ENCODE measurements around the gene DSCAM.

The DSCAM gene

DNA sequence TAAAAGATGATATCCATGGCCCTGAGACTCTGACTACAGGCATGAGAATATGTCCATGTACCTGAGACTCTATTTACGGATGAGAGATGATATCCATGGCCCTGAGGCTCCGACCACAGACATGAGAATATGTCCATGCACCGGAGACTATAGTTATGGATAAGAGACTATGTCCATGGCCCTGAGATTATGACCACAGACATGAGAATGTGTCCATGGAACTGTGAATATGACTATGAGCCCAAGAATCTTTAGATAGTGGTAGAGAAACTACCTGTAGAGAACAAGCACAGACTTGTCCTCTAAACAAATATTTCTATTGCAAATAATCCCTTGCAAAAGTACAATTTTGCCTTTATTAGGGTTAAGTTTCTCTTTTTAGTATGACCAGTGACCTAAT lies 716.5 kb downstream of the DSCAM start:
- Mint-ChIP-seq H3K9me3 (peaks cover 17% of the 10 kb centered on the region), H3K4me3 (no peak overlapping the region), H3K4me1 (no peaks in the 10 kb centered on the region), H3K27ac (no peak overlapping the region), H3K36me3 (no peaks in the 10 kb centered on the region)
- ATAC-seq (no peak), DNase-seq (ENCODE audit: low spot score in 2 of 2) (no peak)

DNA sequence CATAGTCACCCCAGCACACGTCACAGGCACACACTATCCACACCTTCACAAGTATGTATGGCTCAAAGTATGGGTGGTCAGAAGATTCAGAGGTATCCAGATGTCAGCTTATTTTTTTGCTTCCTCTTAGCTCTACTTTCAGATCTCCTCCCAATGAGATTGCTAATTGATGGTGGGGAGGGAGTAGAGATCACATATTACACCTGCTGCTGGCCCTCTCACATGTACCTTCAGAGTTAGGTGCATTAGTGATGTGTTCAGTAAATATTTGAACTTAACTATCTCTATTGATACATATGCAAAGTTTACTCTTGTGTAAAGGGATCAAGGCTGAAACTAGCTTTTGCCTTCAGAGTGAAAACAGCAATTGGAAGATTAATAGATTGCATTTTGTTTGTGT lies 717.1 kb downstream of the DSCAM start:
- DNase-seq (ENCODE audit: low spot score in 2 of 2) (no peak), ATAC-seq (no peak)
- Mint-ChIP-seq H3K36me3 (no peaks in the 10 kb centered on the region), H3K9me3 (peaks cover 17% of the 10 kb centered on the region), H3K4me1 (no peaks in the 10 kb centered on the region), H3K27ac (no peak overlapping the region), H3K4me3 (no peak overlapping the region)

DNA sequence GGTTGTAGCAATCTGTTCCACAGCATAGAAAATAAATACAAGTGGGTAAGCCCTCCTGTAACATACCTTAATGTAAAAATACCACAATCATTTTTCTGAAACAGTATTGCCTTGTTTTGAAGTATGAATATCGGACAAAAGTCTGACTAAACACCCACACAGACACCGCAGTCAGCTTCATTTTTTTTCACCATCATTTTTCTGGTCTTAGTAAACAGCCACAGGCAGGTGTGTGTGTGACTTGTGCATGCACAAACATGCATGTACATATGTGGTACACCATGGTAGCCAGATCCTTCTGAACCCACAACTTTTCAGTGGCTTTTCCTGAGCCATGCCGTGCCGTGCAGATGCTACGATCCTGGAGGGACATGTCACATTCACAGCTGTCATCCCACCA lies 718.1 kb downstream of the DSCAM start:
- no peaks in the 10 kb centered on the region for H3K36me3 Mint-ChIP-seq
- no peak overlapping the region for H3K27ac Mint-ChIP-seq
- H3K4me3 Mint-ChIP-seq: no peak overlapping the region
- DNase-seq (ENCODE audit: low spot score in 2 of 2) (no peak), ATAC-seq (no peak)
- H3K4me1 Mint-ChIP-seq: no peaks in the 10 kb centered on the region
- peaks cover 18% of the 10 kb centered on the region for H3K9me3 Mint-ChIP-seq

DNA sequence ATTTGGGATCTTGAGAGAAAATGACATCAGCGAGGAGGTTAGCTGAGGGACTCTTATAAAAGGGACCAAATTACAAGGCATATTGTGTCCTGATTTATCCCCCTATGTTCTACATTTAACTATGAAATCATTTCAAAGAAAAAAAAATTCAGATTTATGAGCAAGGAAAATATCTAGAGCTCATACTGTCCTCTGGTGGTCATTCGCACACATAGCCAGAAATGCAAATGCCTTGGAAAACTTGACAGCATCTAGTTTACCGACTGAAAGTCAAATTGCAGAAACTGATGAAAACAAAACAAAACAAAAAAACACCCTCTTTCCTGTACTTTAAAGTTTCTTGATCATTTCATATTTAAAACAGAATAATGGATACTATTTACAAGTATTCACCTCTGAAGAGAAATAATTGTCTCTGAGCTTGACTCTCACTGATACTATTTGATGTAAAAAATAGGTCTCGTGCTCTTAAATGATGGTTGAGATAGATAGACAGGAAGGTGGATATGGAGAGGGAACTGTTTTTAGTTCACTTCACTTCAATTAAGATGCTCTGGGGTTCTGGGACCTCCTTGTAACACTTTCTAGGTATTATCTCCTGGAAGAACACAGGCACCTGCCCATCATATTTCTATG lies 725.9 kb downstream of the DSCAM start:
- no peak overlapping the region for H3K4me3 Mint-ChIP-seq
- H3K36me3 Mint-ChIP-seq: no peaks in the 10 kb centered on the region
- H3K27ac Mint-ChIP-seq: no peak overlapping the region
- H3K9me3 Mint-ChIP-seq: peaks cover 15% of the 10 kb centered on the region
- no peak for DNase-seq (ENCODE audit: low spot score in 2 of 2)
- no peak for ATAC-seq
- H3K4me1 Mint-ChIP-seq: no peaks in the 10 kb centered on the region

DNA sequence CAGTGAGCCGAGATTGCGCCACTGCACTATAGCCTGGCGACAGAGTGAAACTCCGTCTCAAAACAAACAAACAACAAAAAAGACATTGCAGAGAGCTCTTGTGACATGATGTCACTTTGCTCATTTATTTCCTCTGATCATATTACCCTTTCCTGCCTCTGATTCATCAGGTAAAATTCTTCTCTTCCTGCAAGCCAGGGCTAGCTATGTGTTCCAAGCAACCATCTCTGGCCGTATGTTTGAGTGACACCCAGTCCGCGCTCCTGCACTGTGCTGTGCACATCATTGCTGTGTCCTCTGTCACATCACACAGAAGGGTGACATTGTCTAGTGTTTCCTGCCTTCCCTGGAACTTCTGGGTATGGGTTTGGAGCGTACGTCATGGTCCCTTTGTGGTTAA lies 728.4 kb downstream of the DSCAM start:
- no peak overlapping the region for H3K27ac Mint-ChIP-seq
- no peaks in the 10 kb centered on the region for H3K4me1 Mint-ChIP-seq
- DNase-seq (ENCODE audit: low spot score in 2 of 2) (no peak), ATAC-seq (peak; percentile 31)
- no peak overlapping the region for H3K4me3 Mint-ChIP-seq
- no peaks in the 10 kb centered on the region for H3K36me3 Mint-ChIP-seq
- H3K9me3 Mint-ChIP-seq: peaks cover 12% of the 10 kb centered on the region

DNA sequence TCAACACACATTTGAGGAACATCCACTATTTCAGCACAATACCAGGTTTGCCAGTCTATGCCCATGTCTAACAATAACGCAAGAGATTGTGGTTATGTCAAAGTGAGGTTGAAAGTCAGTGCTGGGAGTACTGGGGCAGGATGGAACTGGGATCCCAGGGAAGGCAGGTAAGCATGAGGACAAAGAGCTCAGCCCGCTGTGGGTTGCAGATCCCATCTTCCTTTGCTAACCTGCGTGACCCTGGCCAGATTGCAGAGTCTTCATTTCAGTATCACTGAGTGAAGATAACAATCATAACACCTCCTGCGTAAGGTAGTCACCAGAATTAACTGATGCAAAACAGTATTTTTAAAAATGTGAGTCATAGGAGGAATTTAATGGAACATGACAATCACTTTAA lies 729.7 kb downstream of the DSCAM start:
- Mint-ChIP-seq H3K9me3 (peaks cover 15% of the 10 kb centered on the region), H3K4me1 (no peaks in the 10 kb centered on the region), H3K27ac (no peak overlapping the region), H3K4me3 (no peak overlapping the region), H3K36me3 (no peaks in the 10 kb centered on the region)
- DNase-seq (ENCODE audit: low spot score in 2 of 2): no peak
- ATAC-seq: no peak

DNA sequence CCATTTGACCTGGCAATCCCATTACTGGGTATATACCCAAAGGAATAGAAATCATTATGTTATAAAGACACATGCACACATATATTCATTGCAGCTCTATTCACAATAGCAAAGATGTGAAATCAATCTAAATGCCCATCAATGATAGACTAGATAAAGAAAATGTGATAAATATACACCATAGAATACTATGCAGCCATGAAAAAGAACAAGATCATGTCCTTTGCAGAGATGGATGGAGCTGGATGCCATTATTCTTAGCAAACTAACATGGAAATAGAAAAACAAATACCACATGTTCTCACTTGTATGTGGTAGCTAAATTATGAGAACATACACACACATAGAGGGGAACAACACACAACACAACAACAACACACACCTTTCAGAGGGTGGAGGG lies 731.2 kb downstream of the DSCAM start:
- H3K4me3 Mint-ChIP-seq: no peak overlapping the region
- H3K4me1 Mint-ChIP-seq: no peaks in the 10 kb centered on the region
- H3K9me3 Mint-ChIP-seq: peaks cover 17% of the 10 kb centered on the region
- no peak overlapping the region for H3K27ac Mint-ChIP-seq
- no peaks in the 10 kb centered on the region for H3K36me3 Mint-ChIP-seq
- DNase-seq (ENCODE audit: low spot score in 2 of 2) (no peak), ATAC-seq (no peak)

DNA sequence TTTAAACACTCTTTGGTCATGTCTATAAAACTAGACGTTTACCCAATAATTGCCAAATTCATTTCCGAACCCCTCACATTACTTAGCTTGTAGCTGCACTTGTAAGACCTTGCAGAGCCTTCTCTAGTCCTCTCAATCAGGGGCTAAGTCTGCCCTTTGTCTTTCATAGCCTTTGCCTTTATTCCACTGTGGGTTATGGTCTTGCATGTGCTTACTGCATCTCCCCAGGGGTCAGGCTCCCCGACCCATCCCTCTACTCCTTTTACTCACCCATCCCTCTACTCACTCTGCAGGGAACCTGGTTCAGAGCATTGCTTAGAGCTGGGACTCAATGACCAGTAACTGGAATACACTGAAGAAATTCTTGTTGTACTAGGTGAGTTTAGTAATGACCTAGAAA lies 744.3 kb downstream of the DSCAM start:
- no peaks in the 10 kb centered on the region for H3K4me1 Mint-ChIP-seq
- ATAC-seq (no peak), DNase-seq (ENCODE audit: low spot score in 2 of 2) (no peak)
- no peak overlapping the region for H3K27ac Mint-ChIP-seq
- H3K4me3 Mint-ChIP-seq: no peak overlapping the region
- H3K9me3 Mint-ChIP-seq: peaks cover 17% of the 10 kb centered on the region
- H3K36me3 Mint-ChIP-seq: no peaks in the 10 kb centered on the region

DNA sequence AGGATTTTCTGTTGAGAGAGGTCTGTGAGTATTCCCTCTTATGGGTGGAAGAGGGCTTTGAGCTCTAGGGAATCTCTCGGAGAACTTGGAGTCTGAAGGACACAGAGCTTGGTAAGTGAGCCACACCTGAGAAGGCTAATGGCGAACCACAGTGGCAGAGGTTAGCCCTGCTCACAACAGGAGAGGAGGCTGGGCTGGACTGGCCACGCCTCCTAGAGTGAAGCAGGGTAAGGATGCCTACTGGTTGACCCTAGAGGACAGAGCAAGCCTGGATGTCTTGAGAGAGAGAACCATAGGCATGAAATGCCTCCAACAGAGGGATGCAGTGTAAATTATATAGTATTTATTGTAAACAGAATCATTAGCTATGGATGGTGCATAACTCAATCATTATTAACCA lies 747.1 kb downstream of the DSCAM start:
- ATAC-seq (no peak), DNase-seq (ENCODE audit: low spot score in 2 of 2) (no peak)
- Mint-ChIP-seq H3K9me3 (peaks cover 7% of the 10 kb centered on the region), H3K4me3 (no peak overlapping the region), H3K4me1 (no peaks in the 10 kb centered on the region), H3K27ac (no peak overlapping the region), H3K36me3 (no peaks in the 10 kb centered on the region)

DNA sequence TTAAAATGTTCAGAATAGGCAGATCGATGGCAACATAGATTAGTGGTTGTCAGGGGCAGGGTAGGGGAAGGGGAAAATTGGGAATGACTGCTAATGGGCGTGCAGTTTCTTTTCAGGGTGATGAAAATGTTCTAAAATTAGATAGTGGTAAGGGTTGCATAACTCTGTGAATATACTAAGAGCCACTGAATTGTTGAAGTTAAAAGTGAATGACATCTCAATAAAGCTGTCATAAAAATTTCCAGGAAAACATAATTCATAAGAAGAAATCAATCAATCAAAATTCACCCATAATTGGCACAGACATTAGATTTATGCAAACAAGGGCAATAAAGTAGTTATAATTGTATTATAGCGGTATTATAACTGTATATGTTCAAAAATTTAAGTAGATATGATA lies 751.5 kb downstream of the DSCAM start:
- Mint-ChIP-seq H3K36me3 (no peaks in the 10 kb centered on the region), H3K27ac (no peak overlapping the region)
- no peak for DNase-seq (ENCODE audit: low spot score in 2 of 2)

DNA sequence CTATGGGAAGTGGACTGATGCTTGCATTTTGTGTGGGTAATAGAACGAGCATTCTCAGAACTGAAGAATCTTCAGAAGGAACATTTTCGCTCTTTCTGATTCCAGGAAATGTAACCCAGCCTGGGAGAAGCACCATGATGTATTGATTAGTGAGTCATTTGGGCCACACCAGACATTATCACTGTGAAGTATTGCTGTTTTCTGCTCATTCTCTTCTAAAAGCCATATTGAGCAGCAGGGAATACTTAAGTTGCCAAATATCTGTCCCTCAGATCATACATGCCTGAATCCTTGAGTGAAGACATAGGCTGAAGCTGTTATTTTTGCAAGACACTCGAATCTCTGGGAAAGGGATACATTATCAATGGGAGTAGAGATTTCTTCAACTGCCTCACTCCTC lies 766.6 kb downstream of the DSCAM start:
- H3K9me3 Mint-ChIP-seq: peaks cover 8% of the 10 kb centered on the region
- no peaks in the 10 kb centered on the region for H3K36me3 Mint-ChIP-seq
- no peak overlapping the region for H3K27ac Mint-ChIP-seq
- DNase-seq (ENCODE audit: low spot score in 2 of 2) (no peak), ATAC-seq (no peak)
- no peak overlapping the region for H3K4me3 Mint-ChIP-seq
- no peaks in the 10 kb centered on the region for H3K4me1 Mint-ChIP-seq

More for the DNA sequence above, 751.5 kb downstream of the DSCAM start:
- Mint-ChIP-seq H3K9me3 (peaks cover 18% of the 10 kb centered on the region), H3K4me1 (no peaks in the 10 kb centered on the region), H3K4me3 (no peak overlapping the region)
- no peak for ATAC-seq

DNA sequence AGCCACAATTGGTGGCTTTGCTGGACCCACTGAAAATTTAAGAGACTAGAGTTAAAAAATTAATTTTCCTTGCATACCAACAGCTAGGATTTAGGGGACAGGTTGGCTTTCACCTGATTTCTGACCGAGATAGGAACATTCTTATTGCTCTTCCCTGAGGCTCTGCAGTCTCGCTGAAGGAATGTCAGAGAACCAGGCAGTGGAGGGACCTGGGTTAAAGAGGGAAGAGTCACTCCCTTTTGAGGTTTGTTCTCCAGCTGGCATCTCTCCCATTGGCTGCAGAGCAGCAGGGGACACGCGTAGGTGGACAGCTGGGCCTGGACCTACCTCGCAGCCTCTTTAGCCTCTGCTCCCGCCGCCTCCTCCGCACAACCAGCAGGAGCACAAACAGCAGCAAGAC lies 772.2 kb downstream of the DSCAM start:
- no peak overlapping the region for H3K4me3 Mint-ChIP-seq
- no peaks in the 10 kb centered on the region for H3K36me3 Mint-ChIP-seq
- no peaks in the 10 kb centered on the region for H3K4me1 Mint-ChIP-seq

DNA sequence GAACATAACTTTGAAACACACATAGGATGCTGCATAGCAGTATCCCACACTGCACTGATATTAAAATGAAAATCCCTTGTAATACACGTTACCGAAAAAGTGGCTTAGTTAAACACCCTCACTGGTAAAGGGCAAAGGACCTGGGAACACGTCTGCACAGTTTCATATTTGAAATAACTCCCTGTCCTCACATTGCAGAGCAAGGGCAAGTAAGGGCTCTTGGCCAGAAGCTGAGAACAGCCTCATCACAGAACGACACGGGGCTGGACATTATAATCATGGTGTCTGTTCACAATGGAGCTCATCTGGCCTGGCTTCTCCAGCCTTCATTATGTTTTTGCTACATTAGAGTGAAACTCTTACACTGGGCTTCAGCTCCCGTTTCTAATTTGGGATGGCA lies 772.8 kb downstream of the DSCAM start:
- DNase-seq (ENCODE audit: low spot score in 2 of 2) (no peak), ATAC-seq (no peak)
- no peak overlapping the region for H3K4me3 Mint-ChIP-seq
- no peaks in the 10 kb centered on the region for H3K4me1 Mint-ChIP-seq
- H3K27ac Mint-ChIP-seq: no peak overlapping the region
- no peaks in the 10 kb centered on the region for H3K9me3 Mint-ChIP-seq
- no peaks in the 10 kb centered on the region for H3K36me3 Mint-ChIP-seq

More for the DNA sequence above, 772.2 kb downstream of the DSCAM start:
- DNase-seq (ENCODE audit: low spot score in 2 of 2): no peak
- no peak overlapping the region for H3K27ac Mint-ChIP-seq
- no peaks in the 10 kb centered on the region for H3K9me3 Mint-ChIP-seq
- ATAC-seq: no peak

DNA sequence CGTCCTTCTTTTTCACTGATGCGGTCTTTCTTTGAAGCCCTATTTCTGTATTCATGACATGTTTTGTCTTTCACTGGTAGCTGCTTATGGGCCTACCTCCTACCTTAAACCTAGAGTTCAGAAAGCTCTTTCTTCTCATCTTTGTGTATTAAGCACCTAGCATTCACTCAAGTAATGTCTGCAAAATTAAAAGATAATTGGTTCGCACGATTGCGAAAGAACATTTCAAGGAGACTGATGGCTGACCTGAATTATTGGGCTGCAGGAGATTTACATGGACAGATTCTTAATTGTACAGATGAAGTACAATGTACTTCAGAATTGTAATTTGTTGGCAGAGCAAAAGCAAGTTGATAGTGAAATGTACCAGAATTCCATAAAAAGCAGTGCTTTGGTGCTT lies 773.3 kb downstream of the DSCAM start:
- DNase-seq (ENCODE audit: low spot score in 2 of 2) (no peak), ATAC-seq (no peak)
- H3K4me3 Mint-ChIP-seq: no peak overlapping the region
- no peaks in the 10 kb centered on the region for H3K36me3 Mint-ChIP-seq
- H3K9me3 Mint-ChIP-seq: no peaks in the 10 kb centered on the region
- no peaks in the 10 kb centered on the region for H3K4me1 Mint-ChIP-seq
- H3K27ac Mint-ChIP-seq: no peak overlapping the region

DNA sequence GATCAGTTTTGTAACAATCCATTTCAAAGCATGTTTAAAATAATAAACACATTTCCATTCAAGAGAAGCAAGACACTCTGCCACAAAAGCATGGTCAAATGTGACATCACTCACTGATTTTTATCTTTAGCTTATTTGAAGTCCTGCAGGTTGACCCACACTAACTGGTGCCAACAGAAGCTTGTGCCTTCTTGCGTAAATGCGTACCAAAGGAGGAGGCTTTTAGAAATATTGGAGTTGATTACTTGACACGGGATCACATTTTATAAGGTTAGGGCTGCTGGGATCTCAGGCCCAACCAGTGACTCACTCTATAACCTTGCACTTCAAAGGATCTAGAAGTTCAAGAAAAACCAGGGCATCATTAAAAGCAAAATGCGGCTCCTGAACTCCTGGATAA lies 776.1 kb downstream of the DSCAM start:
- DNase-seq (ENCODE audit: low spot score in 2 of 2) (no peak), ATAC-seq (no peak)
- Mint-ChIP-seq H3K27ac (no peak overlapping the region), H3K9me3 (peaks cover 5% of the 10 kb centered on the region), H3K4me1 (no peaks in the 10 kb centered on the region), H3K36me3 (no peaks in the 10 kb centered on the region), H3K4me3 (no peak overlapping the region)

DNA sequence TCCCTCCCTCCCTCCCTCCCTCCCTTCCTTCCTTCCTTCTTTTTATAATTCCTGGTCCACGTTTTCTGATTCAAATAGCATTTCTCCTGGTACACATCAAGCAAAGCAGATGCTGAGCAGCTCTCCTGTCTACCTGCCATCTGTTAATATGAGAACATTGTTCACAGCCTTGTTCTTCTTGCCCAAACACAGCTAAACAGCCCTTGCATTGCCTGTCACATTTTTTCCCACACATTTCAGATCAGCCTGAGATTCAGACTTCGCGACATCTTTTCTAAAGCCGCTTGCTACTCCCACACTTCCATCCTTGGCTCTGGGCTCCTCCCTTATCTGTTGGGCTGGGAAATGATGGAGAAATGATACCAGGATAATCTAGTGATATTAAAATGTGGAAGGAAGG lies 779.2 kb downstream of the DSCAM start:
- no peaks in the 10 kb centered on the region for H3K36me3 Mint-ChIP-seq
- H3K9me3 Mint-ChIP-seq: peaks cover 5% of the 10 kb centered on the region
- no peak for ATAC-seq
- H3K4me3 Mint-ChIP-seq: no peak overlapping the region
- no peak overlapping the region for H3K27ac Mint-ChIP-seq
- H3K4me1 Mint-ChIP-seq: no peaks in the 10 kb centered on the region
- no peak for DNase-seq (ENCODE audit: low spot score in 2 of 2)

DNA sequence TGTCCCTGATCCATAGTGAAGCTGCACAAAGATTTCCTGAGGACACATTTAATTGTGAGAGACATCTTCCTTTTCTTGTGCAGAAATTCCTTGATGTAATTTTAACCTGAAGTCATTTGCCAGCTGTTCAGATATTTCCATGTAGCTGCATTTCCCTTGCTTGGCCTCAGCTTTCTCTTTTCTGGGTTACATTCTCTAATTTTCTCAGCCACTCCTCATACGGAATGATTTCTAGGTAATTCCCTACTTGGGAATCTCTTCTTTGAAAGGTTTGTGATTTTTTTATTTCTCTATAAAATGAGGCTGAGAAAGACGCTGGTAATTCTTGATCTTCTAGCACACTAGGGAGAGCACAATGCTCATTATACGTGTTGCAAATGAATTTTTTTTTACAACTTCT lies 780.7 kb downstream of the DSCAM start:
- Mint-ChIP-seq H3K4me3 (no peak overlapping the region), H3K4me1 (no peaks in the 10 kb centered on the region), H3K9me3 (peaks cover 5% of the 10 kb centered on the region), H3K36me3 (no peaks in the 10 kb centered on the region), H3K27ac (no peak overlapping the region)
- DNase-seq (ENCODE audit: low spot score in 2 of 2): no peak
- no peak for ATAC-seq

Data from stimulated activated effector memory CD8-positive, alpha-beta T cell treated with anti-CD3 and anti-CD28 coated beads, Interleukin-12 subunit alpha, Interleukin-12 subunit beta, amount 100 ng/mL, for 72 hours (primary cell).